HG03175 (cell line): ENCODE results near the gene PDK2.
"Not testable (repeated sequence)": the region's sequence is repeated elsewhere in the genome, so short reads cannot be mapped to it uniquely, and the experiment has no call there.

ENCODE experiments used
- ATAC-seq: cut with Tn5 transposase; IDR thresholded peaks from one replicate; pipeline ENCODE4 v1.9.1; 2021; ENCODE audit warnings: mild to moderate bottlenecking, moderate library complexity; ENCODE audit not compliant: unreplicated experiment

PDK2 gene

GRCh38 chr17:50058296-50058953 is 36.7 kb upstream of the PDK2 start:
- ATAC-seq: no peak

- no peak for ATAC-seq
Measured at GRCh38 chr17:50059256-50059655, 35.9 kb upstream of the PDK2 start.

DNA sequence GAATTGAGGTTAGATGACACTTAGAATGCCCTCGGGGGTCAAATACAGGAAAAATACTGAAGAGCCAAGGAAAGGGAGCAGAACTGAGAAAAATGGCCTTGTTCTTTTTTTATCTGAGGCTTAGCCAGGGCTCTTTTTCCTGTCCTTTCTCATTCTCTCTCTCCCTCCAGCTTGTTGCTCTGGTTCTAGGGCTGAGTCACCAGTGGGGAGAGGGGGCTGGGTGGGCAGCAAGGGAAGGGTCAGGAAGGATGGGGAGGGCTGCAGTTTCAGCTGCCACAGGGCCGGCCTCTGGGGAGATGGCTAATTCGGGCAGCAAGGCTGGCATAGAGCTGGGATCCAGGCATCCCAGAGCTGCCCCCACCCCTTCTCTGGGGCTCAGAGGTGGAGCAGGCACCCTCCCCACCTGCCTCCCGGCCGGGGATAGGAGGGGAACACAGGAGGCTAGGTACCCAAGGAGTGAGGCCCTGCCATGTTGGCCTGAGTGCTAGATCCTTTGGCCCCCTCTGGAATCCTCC is 35.3 kb upstream of the PDK2 start:
- no peak for ATAC-seq

DNA sequence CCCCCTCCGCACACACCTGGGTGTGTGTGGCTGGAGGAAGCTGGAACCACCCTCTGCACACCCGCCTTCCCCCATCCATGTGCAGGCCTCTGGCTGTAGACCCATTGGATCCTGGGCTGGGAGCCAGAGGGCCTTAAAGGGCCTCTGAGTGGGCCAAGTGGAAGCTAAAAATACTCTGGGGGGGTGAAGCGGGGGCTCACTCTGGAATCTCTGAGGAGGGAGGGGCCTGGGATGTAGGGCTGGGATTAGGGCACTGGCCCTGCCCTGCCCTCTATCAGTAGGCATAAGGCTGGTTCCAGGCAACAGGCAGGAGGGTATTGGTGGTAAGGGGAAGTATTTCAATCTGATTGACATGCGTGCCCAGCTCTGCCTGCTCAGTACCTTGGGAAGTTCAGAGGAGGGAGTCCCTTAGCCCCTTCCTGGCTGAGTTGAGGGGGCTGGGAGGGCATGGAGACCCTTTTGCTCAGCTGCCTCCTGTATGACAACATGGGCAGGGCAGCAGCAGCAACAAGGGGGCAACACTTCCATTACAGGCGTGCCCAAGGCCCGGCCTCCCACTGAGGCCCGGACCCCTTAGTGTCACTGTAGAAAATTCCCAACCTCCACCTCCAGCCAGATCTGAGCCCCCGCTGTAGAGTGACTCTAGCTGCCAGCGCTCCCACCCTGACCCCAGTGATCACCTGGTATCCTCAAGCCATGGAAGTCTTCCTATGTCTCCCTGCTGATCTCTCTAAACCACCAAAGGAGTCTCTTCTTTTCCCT is 34.0 kb upstream of the PDK2 start:
- ATAC-seq: no peak

- not testable (repeated sequence) for ATAC-seq
Measured at GRCh38 chr17:50061713-50062045, 33.5 kb upstream of the PDK2 start.

DNA sequence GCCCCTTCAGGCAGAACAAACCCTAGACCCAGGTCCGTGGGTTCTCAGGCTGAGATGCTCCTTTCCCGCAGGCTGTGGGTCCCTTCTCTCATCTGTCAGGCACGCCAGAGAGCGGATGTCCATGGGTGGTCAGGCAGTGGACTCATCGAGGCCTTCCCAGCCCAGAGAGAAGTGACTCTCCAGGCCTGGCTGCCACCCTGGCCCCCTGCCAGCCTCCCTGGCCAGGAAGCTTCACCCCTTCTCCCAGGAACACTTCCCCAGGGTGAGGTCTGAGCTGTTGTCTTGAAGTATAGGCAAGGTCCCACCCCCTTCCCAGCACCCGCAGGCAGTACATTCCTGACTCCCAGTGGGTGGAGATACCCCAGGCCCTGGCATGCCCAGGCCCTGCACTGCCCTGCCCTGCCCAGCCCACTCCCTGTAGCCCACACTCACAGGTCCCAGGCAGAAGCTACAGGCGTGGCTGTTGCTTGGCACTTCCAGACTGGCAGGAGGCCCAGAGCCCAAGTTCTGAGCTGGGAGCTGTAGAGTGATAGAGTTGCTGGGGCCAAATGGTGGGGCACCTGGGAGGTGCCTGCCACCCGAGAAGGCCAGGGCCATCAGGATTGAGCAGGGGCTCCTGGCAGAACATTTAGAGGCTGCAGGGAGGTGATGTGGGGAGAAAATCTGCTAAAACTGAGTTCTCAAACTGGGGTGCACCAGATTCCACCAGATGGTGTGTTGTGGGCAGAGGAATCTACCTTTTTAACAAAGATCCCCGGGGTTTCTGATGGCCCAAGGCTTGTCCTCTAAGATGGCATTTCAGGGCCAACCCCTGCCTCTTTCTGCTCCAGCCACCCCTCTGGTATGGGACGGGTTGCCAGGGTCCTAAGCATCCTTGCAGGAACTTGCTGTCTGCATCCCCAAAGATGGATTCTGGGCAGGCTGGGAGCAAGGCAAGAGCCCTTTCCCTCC is 32.6 kb upstream of the PDK2 start:
- ATAC-seq: no peak

GRCh38 chr17:50063561-50064252 is 31.4 kb upstream of the PDK2 start:
- ATAC-seq: no peak

DNA sequence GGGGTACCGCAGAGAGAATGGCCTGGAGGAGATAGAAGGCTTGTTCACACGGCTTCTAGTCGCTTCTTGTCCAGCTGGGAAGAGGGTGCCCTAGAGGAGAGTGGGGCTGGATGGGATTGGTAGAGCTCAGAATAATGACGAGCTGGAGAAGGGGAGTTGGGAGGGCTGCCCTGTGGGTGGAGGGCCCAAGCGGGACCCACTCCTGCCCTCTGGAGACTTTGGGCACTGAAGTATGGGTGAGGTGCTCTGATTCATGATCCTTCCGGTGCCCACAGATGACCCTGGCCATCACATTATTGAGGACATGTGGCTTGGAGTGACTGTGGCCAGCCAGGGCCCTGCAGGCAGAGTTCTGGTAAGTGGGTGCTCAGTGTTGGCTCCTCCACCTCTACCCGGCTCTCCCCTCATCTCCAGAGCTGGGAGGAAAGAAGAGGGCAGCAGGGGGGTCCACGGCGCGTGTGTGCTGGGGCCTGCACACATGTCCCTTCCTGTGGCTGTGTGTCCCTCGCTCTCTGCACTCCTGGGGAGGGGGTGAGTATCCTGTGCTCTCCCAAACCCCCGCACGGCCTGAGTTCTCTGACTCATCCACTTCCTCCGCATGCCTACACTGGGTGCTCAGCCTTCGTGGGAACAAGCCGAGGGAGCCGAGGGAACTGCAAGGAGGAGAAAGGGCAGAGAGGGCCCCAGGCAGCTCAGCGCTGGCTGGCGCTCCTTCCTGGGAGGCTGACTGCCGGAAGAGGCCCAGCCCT is 30.7 kb upstream of the PDK2 start:
- ATAC-seq: no peak

DNA sequence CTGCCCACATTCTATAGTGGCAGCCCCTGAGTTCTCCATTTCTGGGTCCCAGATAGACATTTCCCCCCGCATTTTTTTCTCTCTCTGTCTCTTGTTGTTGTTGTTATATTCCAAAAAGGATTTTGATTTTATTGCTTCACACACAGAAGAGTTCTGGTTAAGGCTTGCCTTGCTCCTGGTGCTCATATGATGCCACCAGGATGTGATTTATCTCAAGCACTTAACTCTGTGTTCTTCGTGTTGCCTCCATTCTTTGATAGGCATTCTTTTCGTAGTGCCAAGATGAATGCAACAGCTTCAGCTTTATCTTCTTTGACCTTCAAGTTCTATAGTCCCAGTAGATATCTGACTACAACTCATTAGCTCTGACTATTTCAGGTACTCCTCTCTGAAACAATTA is 30.1 kb upstream of the PDK2 start:
- ATAC-seq: no peak

- no peak for ATAC-seq
Measured at GRCh38 chr17:50066995-50067394, 28.2 kb upstream of the PDK2 start.

DNA sequence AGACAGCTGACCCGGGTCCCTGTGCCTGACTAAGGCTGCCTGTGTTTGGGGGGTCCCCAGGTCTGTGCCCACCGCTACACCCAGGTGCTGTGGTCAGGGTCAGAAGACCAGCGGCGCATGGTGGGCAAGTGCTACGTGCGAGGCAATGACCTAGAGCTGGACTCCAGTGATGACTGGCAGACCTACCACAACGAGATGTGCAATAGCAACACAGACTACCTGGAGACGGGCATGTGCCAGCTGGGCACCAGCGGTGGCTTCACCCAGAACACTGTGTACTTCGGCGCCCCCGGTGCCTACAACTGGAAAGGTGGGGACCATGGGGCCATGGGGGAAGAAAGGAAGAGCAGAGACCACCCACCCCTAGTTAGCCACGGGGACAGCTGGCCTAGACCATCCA is 27.2 kb upstream of the PDK2 start:
- ATAC-seq: no peak

GRCh38 chr17:50070908-50071680 is 24.1 kb upstream of the PDK2 start:
- ATAC-seq: no peak

DNA sequence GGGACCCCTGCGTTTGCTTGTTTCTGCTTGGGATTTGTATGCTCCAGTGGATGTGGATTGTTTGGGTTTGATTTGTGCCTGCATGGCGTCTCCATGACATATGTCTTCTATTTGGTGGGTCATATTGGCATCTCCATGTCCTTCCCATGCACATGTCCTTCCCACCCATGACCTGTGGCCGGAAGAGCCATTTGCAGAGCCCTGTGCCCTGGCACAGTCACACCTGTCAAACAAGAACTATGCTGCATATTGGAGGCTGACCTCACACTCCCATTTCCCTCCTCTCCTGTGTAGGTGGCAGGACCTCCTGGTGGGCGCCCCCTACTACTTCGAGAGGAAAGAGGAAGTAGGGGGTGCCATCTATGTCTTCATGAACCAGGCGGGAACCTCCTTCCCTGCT is 23.5 kb upstream of the PDK2 start:
- ATAC-seq: no peak

DNA sequence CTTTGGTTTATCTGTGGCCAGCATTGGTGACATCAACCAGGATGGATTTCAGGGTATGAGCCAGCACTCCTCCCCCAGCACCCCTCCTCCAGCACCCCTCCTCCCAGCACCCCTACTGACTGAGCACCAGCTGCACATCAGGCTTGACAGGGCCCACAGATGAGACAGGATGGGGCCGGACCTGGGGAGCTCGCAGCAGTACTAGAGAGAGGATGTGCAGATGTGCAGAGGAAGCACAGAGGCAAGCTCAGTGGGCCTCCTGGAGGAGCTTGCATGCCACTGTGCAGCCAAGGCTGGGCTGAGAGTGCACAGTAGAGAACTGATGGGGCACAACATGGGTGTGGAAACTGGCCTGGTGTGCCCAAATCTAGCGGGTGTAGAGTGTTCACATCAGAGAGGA is 23.0 kb upstream of the PDK2 start:
- no peak for ATAC-seq

DNA sequence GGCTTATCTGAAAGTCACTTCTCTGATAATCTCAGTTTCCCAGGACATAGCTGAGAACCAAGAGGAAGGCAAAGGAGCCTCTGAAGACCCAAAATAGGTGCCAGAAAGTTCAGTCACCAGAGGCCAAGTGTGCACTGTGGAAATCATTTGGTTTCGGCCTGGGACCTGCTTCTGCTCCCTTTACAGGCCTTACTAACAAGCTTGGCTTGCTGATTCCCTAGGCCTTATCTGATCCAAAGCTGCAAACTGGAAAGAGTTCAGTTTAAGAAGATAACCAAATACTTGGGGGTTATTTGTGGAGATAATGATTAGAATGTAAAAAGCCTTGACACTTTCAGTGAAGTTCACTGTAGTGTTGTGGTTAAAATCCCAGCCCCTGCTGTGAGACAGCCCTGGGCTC is 22.2 kb upstream of the PDK2 start:
- no peak for ATAC-seq

GRCh38 chr17:50074227-50074626 is 20.9 kb upstream of the PDK2 start:
- ATAC-seq: no peak

- no peak for ATAC-seq
Measured at GRCh38 chr17:50075446-50076032, 19.6 kb upstream of the PDK2 start.

DNA sequence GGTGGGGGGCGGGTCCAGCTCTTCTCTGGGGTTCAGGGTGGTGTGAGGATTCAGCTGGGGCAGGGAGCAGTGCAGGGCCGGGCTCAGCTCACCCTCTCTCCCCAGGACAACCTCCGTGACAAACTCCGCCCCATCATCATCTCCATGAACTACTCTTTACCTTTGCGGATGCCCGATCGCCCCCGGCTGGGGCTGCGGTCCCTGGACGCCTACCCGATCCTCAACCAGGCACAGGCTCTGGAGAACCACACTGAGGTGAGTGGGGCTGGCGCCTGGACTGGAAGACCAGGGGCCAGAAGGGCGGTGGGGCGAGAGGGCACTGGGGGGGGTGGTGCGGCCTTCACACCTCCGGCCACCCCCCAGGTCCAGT is 18.9 kb upstream of the PDK2 start:
- ATAC-seq: no peak

DNA sequence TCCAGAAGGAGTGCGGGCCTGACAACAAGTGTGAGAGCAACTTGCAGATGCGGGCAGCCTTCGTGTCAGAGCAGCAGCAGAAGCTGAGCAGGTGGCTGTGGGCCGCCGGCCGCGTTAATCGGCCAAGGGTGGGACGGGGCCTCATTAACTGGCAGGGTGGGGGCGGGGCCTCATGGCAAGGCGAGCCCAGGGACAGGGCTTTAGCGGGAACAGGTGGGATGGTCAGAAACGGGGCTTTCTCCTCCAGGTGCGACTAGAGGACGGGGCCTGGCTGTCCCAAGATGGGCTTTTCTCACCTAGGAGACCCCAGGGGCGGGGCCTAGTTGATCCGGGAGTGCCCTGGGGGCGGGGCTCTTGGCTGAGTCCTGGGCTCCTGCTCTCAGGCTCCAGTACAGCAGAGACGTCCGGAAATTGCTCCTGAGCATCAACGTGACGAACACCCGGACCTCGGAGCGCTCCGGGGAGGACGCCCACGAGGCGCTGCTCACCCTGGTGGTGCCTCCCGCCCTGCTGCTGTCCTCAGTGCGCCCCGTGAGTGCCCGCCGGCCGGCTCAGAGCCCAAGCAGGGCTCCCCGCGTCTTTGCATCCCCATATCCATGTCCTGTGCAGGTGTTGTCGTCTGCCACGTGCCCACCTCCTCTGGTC is 18.4 kb upstream of the PDK2 start:
- no peak for ATAC-seq
